ENCODE data around the gene PTPRG.

GRCh38 chr3:61802772-61803171 is 241.4 kb downstream of the PTPRG start:
- TF ChIP-seq CTCF (IDR thresholded peaks at IDR 0.05) (no peak), POLR2A (IDR thresholded peaks at IDR 0.05; ENCODE audit: low read depth) (no peak)

Data from esophagus muscularis mucosa (tissue), 3 donors.